ENCODE measurements around the gene PODN. TPM values are rescaled to one million over a fixed set of nuclear protein-coding genes. Genes with fewer than 3 reads are reported as not detected.

The PODN gene
- total RNA-seq, 1 donor: 9.1 TPM

DNA sequence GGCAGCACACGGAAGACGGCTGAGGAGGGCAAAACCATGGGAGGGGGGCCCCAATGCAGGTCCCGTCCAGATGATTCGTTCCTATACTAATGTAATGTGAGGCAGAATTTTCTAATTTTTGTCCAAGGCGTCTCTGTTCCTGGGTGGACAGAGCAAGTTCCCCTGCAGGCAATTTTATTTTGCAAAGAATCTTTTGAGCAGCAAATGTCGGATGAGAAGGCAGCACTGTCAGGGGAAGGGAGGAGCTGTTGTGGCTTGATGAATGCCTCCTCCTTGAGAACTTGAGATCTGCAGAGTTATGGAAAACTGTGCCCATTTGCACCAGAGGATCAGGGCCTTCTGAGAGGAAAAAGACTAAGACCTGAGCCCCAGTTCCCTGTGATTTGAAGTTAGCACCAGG lies 63.1 kb downstream of the PODN start:
- TF ChIP-seq, protein P1, sequence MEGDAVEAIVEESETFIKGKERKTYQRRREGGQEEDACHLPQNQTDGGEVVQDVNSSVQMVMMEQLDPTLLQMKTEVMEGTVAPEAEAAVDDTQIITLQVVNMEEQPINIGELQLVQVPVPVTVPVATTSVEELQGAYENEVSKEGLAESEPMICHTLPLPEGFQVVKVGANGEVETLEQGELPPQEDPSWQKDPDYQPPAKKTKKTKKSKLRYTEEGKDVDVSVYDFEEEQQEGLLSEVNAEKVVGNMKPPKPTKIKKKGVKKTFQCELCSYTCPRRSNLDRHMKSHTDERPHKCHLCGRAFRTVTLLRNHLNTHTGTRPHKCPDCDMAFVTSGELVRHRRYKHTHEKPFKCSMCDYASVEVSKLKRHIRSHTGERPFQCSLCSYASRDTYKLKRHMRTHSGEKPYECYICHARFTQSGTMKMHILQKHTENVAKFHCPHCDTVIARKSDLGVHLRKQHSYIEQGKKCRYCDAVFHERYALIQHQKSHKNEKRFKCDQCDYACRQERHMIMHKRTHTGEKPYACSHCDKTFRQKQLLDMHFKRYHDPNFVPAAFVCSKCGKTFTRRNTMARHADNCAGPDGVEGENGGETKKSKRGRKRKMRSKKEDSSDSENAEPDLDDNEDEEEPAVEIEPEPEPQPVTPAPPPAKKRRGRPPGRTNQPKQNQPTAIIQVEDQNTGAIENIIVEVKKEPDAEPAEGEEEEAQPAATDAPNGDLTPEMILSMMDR (IDR thresholded peaks at IDR 0.05; ENCODE audit: insufficient read depth, low read depth, low read length): no peak
- no peak overlapping the region for H3K4me3 ChIP-seq (ENCODE audit: low read depth, low read length)
- no peak for DNase-seq (ENCODE audit: low read depth)

DNA sequence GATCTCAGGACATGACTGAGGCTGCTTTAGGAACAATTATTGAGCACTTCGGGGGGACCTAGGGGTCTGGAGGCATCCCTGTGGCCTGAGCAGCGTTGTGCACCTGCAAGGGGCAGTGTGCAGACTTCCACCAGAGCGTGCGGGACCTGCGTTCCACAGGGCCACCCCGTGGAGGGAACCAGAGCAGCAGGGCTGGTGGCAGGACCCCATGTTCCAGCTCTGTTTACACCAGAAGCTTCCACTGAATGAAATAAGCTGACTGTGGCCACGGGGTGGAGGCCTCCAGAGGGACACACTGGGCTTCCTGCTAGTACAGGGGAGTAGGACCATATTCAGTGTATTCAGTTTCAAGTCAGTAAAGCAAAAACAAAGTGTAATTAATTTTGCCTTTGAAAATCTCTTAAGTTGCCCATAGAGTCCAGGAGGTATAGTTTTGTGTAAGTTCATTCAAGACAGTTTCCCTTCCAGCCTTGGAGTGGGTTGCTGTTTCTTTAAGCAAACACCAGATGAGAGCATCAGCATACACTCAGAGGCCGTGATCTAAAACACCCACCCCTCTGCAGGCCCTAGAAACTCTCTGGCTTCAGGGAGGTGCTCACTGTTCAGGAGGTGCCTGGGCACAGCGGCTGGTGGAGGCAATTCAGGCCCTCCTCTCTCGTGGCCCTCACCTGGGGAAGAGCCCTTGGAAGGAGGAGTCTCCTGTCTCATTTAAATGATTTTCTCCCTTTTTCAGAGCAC lies 63.8 kb downstream of the PODN start:
- no peak for DNase-seq (ENCODE audit: low read depth)
- TF ChIP-seq, protein P1 (IDR thresholded peaks at IDR 0.05; ENCODE audit: insufficient read depth, low read depth, low read length): peak; percentile 3
- no peak overlapping the region for H3K4me3 ChIP-seq (ENCODE audit: low read depth, low read length)

DNA sequence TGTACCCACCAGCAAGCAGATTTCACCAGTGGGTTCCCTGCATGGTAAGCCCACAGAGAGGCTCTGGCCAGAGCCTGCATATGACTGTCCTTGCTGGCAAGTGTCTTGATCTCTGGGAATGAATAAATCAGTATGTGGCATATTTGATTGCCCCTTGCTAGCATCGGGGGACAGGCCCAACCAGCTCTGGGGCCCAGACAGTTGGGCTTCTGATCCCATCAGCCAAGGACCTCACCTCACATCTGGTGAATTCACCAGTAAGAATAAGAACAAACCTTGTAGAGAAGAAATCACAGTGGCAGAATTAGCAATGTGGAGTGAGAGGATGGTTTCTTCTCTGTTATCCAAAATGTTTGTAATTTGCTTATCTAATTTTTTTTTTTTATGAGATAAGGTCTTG lies 64.5 kb downstream of the PODN start:
- H3K4me3 ChIP-seq (ENCODE audit: low read depth, low read length): no peak overlapping the region
- TF ChIP-seq, protein P1 (IDR thresholded peaks at IDR 0.05; ENCODE audit: insufficient read depth, low read depth, low read length): no peak
- DNase-seq (ENCODE audit: low read depth): no peak

DNA sequence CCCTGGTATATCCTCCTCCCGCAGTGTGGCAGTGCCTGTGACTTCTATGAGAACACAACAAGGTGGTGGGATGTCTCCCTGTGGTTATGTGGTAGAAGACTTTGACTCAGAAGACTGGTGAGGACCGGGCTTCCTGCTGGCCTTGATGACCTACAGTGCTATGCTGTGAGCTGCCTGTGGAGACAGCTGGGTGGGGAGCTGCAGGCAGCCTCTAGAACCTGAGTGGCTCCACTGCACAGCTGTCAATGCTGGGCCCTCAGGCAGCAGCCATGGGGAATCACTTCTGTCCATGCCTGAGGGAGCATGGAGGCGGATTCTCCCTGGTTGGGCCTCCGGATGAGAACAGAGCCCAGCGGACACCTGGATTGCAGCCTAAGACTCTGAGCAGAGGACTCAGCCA lies 65.5 kb downstream of the PODN start:
- H3K4me3 ChIP-seq (ENCODE audit: low read depth, low read length): no peak overlapping the region
- DNase-seq (ENCODE audit: low read depth): no peak
- TF ChIP-seq, protein P1 (IDR thresholded peaks at IDR 0.05; ENCODE audit: insufficient read depth, low read depth, low read length): no peak

DNA sequence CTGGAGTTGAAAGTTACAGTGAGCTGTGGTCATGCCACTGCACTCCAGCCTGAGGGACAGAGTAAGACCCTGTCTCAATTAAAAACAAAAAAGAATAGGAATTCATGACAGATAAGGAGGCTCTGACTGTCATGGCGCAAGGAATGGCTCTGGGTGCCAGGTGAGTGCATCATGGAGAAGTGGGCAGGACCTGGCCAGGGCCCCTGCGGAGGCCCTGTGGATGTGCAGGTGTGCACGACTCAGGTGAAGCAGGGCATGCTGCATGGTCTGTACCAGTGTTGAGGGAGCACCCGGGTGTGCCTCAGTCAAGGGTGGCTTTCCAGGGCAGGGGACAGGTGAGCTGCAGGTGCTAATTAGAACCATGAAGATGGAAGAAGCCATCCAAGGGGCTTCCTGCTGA lies 66.4 kb downstream of the PODN start:
- no peak overlapping the region for H3K4me3 ChIP-seq (ENCODE audit: low read depth, low read length)
- TF ChIP-seq, protein P1 (IDR thresholded peaks at IDR 0.05; ENCODE audit: insufficient read depth, low read depth, low read length): no peak
- no peak for DNase-seq (ENCODE audit: low read depth)

DNA sequence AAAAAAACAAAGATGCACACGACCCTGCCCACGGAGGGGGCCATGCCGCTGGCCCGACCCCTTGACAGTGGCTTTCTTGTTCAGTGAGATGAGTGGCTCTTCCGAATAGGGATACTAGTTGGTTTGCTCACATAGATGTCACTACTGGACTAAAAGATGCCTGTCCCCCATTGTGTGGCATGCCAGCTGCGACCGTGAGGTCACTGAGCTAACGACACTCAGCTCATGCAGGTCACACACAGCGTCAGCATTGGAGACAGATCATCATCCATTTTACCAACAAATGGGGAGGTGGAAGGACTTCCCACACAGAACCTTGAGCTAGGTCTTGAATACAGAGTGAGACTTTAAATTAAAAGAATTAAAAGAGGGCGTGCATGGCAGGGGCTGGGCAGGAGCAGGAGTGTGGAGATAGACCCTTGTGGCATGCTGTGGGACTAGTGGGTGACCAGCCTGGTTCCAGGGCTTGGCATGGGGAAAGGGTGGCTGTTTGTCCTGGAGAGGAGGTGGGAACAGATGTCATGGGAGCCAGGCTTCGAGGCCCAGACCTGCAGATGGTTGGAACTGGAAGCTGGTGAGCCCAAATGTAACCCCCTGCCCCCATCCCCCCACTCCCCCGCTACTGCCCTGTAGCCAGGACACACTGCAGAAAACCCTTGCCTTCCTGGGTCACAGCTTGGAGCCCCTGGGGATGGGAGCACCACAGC lies 68.0 kb downstream of the PODN start:
- TF ChIP-seq, protein P1 (IDR thresholded peaks at IDR 0.05; ENCODE audit: insufficient read depth, low read depth, low read length): no peak
- no peak for DNase-seq (ENCODE audit: low read depth)
- no peak overlapping the region for H3K4me3 ChIP-seq (ENCODE audit: low read depth, low read length)

All from fibroblast of villous mesenchyme (primary cell).